Measurements from ENCODE around the gene LCP2. TPM values are rescaled to one million over a fixed set of nuclear protein-coding genes. Genes with fewer than 3 reads are reported as not detected.

The LCP2 gene
- total RNA-seq, 1 experiment from 2014 or later, result not detected

DNA sequence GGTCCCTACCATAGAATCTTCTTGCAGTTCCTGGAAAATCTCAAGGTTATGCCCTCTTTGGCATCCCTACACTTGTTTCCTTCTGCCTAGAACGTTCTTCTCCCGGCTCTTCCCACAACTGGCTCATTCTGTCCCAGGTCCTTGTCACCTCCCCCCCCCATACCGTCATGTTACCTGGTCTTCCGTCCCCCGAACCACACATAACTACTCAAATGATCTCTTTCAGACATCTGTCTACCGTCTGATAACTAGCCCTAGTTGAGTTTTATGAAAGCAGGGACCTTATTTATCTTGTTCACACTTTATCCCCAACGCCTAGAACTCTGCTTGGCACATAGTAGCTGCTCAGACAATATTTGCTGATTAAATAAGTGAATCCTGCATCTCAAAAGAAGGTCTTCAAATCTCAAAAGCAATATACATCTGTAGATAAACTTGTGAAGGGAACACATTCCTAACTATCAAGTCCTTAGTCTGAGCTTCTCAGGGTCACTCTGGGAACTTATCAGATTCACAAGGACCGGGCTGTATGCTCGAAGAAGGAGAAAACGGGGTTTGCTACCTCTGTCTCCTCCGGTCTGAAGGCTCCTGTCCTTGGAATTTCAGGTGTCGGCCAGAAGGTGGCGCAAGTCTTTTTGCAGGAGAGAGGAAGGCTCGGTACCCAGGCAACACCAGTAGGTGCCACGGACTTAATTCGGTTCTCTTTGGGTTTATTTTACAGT is 30.0 kb downstream of the LCP2 start:
- H3K4me1 Mint-ChIP-seq (ENCODE audit: low read depth, unreplicated experiment), result no peaks in the 10 kb centered on the region
- no peak overlapping the region for H3K27ac Mint-ChIP-seq (ENCODE audit: unreplicated experiment)

DNA sequence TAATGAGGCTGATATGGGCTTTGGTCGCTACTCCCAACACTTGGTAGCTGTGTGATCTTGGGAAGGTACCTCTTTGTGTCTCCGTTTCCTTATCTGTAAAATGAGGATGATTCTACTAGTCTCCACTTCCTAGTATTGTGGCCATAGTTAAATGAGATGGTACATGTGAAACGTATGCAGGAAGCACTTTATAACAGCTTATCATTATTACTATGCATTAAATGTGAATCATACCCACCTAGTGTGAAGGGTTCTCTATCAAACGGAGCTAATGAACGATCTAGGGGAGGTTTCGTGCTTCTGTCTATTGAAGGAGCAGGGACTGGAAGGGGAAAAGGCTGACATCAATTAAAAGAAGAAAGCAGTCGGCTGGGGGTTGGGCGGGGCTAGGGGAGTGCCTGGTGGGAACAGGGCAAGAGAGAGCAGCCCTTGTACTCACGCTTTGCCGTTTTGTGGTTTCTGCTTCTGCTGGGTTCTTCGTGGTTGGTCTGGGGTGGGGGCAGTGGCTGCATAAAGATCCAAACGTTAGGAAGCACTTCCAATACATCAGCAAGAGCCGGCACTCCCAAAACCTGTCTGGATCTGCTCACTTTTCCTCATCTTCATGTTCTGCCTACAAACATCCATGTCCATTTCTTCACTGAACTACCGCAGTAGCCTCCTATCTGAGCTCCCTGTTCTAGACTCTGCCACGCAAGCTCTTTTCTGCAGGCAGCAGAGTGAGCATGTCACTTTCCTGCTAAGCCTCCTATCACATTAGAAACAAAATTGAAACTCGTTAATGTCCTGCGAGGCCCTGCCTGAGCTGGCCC is 30.8 kb downstream of the LCP2 start:
- CTCF ChIA-PET, result interaction anchor here (1.9 kb wide), 1 partner anchor 41 kb away, joined by 7 read pairs; no protein-coding TSS in a partner anchor
- TF ChIP-seq, protein P1, sequence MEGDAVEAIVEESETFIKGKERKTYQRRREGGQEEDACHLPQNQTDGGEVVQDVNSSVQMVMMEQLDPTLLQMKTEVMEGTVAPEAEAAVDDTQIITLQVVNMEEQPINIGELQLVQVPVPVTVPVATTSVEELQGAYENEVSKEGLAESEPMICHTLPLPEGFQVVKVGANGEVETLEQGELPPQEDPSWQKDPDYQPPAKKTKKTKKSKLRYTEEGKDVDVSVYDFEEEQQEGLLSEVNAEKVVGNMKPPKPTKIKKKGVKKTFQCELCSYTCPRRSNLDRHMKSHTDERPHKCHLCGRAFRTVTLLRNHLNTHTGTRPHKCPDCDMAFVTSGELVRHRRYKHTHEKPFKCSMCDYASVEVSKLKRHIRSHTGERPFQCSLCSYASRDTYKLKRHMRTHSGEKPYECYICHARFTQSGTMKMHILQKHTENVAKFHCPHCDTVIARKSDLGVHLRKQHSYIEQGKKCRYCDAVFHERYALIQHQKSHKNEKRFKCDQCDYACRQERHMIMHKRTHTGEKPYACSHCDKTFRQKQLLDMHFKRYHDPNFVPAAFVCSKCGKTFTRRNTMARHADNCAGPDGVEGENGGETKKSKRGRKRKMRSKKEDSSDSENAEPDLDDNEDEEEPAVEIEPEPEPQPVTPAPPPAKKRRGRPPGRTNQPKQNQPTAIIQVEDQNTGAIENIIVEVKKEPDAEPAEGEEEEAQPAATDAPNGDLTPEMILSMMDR (IDR thresholded peaks at IDR 0.05; ENCODE audit: insufficient read depth in 1 of 2, low read depth in 1 of 2, low read length in 1 of 2, severe bottlenecking in 1 of 2, unreplicated experiment in 1 of 2), result no peak
- POLR2A ChIA-PET, result no interaction called here
- H3K4me1 Mint-ChIP-seq (ENCODE audit: low read depth, unreplicated experiment), result no peaks in the 10 kb centered on the region
- no TSS peak for BruUV-seq (replicated peaks)
- no peaks in the 10 kb centered on the region for H3K36me3 Mint-ChIP-seq (ENCODE audit: insufficient read depth, unreplicated experiment)
- intact Hi-C loops (cut with micrococcal nuclease; ENCODE audit: unreplicated experiment), result loop anchor here (5.0 kb wide), 1 partner anchor 366 kb away; no protein-coding TSS in a partner anchor
- Histone ChIP-seq H3K9me3 (no peaks in the 10 kb centered on the region), H3K4me3 (ENCODE audit: low read depth, low read length) (no peak overlapping the region), H3K4me1 (no peaks in the 10 kb centered on the region), H3K36me3 (ENCODE audit: control insufficient read depth, insufficient read depth, low read length) (no peaks in the 10 kb centered on the region), H3K27me3 (replicated peaks; ENCODE audit: control insufficient read depth, insufficient read depth, low read length) (peaks cover 1% of the 10 kb centered on the region; the same call in 1 of the 2 replicates)
- H3K4me3 Mint-ChIP-seq (ENCODE audit: unreplicated experiment), result no peak overlapping the region
- H3K9me3 Mint-ChIP-seq (ENCODE audit: unreplicated experiment), result no peaks in the 10 kb centered on the region
- peaks cover 39% of the 10 kb centered on the region for H3K27me3 Mint-ChIP-seq (ENCODE audit: insufficient read depth, unreplicated experiment)
- no peak overlapping the region for H3K27ac Mint-ChIP-seq (ENCODE audit: unreplicated experiment)
- DNase-seq, result no peak

More for the DNA sequence above, 30.0 kb downstream of the LCP2 start:
- peak; percentile 60 to 66 for DNase-seq
- Mint-ChIP-seq H3K36me3 (ENCODE audit: insufficient read depth, unreplicated experiment) (no peaks in the 10 kb centered on the region), H3K4me3 (ENCODE audit: unreplicated experiment) (no peak overlapping the region), H3K9me3 (ENCODE audit: unreplicated experiment) (no peaks in the 10 kb centered on the region), H3K27me3 (ENCODE audit: insufficient read depth, unreplicated experiment) (peaks cover 35% of the 10 kb centered on the region)
- Histone ChIP-seq H3K27me3 (replicated peaks; ENCODE audit: control insufficient read depth, insufficient read depth, low read length) (peaks cover 1% of the 10 kb centered on the region; the same call in 1 of the 2 replicates), H3K9me3 (no peaks in the 10 kb centered on the region), H3K4me1 (no peaks in the 10 kb centered on the region), H3K4me3 (ENCODE audit: low read depth, low read length) (no peak overlapping the region), H3K36me3 (ENCODE audit: control insufficient read depth, insufficient read depth, low read length) (no peaks in the 10 kb centered on the region)
- intact Hi-C loops (cut with micrococcal nuclease; ENCODE audit: unreplicated experiment), result loop anchor here (1.0 to 5.0 kb wide), 2 partner anchors 153 to 365 kb away; no protein-coding TSS in a partner anchor
- TF ChIP-seq, protein P1 (IDR thresholded peaks at IDR 0.05; ENCODE audit: insufficient read depth in 1 of 2, low read depth in 1 of 2, low read length in 1 of 2, severe bottlenecking in 1 of 2, unreplicated experiment in 1 of 2), result peak; percentile 86 to 89
- ChIA-PET CTCF (no interaction called here), POLR2A (no interaction called here)
- BruUV-seq (replicated peaks), result no TSS peak

DNA sequence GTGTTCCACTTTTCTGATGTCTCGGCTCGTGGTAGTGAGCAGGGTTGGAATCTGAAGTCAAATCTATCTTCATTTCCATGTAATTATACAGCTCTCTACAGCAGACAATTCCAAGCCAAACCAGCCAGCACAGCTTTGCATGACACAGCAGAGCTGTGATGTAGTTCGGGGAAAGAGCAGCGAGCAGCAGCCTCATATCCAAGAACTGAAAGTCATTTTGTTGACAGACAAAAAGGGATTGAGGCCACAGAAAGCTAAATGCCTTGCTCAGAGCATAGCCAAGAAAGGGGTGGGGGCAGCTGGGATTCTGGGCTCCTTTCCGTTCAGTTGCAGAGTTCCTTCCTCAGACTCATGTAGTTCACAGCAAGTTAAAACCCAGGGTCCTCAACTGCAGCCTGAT is 32.1 kb downstream of the LCP2 start:
- no TSS peak for BruUV-seq (replicated peaks)
- no peaks in the 10 kb centered on the region for H3K4me1 ChIP-seq
- Mint-ChIP-seq H3K4me3 (ENCODE audit: unreplicated experiment) (no peak overlapping the region), H3K9me3 (ENCODE audit: unreplicated experiment) (no peaks in the 10 kb centered on the region), H3K27ac (ENCODE audit: unreplicated experiment) (no peak overlapping the region), H3K36me3 (ENCODE audit: insufficient read depth, unreplicated experiment) (no peaks in the 10 kb centered on the region), H3K27me3 (ENCODE audit: insufficient read depth, unreplicated experiment) (peaks cover 39% of the 10 kb centered on the region), H3K4me1 (ENCODE audit: low read depth, unreplicated experiment) (no peaks in the 10 kb centered on the region)
- no peak for DNase-seq
- intact Hi-C loops (cut with micrococcal nuclease; ENCODE audit: unreplicated experiment), result loop anchor here (5.0 kb wide), 1 partner anchor 367 kb away; no protein-coding TSS in a partner anchor
- ChIA-PET CTCF (interaction anchor here (1.9 kb wide), 1 partner anchor 39 kb away, joined by 7 read pairs; no protein-coding TSS in a partner anchor), POLR2A (no interaction called here)
- peaks cover 3% of the 10 kb centered on the region for H3K27me3 ChIP-seq (replicated peaks; ENCODE audit: control insufficient read depth, insufficient read depth, low read length)
- H3K36me3 ChIP-seq (ENCODE audit: control insufficient read depth, insufficient read depth, low read length), result no peaks in the 10 kb centered on the region
- H3K9me3 ChIP-seq, result no peaks in the 10 kb centered on the region
- TF ChIP-seq, protein P1 (IDR thresholded peaks at IDR 0.05; ENCODE audit: insufficient read depth in 1 of 2, low read depth in 1 of 2, low read length in 1 of 2, severe bottlenecking in 1 of 2, unreplicated experiment in 1 of 2), result no peak
- no peak overlapping the region for H3K4me3 ChIP-seq (ENCODE audit: low read depth, low read length)
